Measurements from ENCODE around the gene TMEM229B.

The TMEM229B gene

DNA sequence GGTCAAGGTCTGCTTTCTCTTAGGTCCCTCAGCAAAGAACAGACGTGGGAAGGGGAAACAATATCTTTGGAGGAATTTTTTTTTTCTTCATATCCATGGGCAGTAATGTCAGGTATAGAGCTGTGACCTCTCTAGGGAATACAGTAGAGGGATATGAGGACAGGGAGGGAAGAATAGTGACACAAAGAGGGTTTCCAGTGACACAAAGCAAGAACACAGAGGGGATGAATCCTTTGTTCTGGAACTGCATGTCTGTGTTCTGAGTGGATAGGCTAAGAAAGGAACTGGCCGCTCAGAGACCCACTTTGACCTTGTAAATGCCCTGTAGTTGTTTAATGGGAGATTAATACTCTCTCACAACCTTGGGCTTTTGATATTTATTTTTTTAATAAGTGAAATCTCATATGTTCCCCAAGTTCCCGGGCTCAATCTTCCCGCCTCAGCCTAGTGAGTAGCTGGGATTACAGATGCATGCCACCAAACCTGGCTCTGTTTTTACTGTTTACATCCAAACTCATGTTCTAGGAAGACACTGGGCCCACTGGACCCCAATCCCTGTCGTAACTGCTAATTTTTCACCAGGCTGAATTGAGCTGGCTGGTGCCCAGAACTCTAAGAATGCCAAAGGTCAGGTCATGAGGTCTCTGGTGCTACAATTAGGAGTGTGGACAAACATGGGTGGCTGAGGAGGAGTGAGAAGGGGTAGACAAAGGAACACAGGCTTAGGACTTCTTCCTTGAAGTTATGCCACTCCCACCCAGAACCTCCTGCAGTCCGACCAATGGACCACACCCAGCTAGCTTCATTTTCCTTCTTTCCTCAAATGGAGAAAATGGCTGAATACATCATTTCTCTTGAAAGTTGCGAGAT lies 35.5 kb upstream of the TMEM229B start:
- FAIRE-seq (no peak), DNase-seq (ENCODE audit: insufficient read length, low spot score) (no peak)
- no peak for TF ChIP-seq POLR2A (IDR thresholded peaks at IDR 0.05; ENCODE audit: low read depth, low read length)

GRCh38 chr14:67522270-67522669 lies 33.7 kb upstream of the TMEM229B start:
- FAIRE-seq: no peak

GRCh38 chr14:67520482-67520881 lies 32.0 kb upstream of the TMEM229B start:
- no peak for TF ChIP-seq POLR2A (IDR thresholded peaks at IDR 0.05; ENCODE audit: low read depth, low read length)

More at GRCh38 chr14:67522270-67522669, 33.7 kb upstream of the TMEM229B start:
- TF ChIP-seq POLR2A (IDR thresholded peaks at IDR 0.05; ENCODE audit: low read depth, low read length): no peak
- no peak for DNase-seq (ENCODE audit: insufficient read length, low spot score)

DNA sequence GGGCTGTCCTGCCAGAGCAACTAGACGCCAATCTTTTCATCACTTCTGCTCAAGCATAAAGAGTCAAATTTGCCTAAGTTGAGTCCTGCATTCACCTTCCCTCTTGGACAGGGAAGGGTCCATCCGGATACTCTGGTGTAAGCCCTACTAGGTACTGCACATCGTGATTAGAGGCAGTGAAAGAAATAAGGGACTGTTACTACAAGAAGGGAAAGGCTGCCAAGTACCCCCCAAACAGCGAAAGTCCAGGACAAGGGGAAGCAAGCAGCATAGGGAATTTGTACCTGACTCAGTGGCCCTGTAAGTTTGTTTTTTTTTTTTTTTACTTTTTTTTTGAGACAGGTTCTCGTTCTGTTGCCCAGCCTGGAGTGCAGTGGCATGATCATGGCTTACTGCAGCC lies 30.9 kb upstream of the TMEM229B start:
- FAIRE-seq: no peak
- TF ChIP-seq POLR2A (IDR thresholded peaks at IDR 0.05; ENCODE audit: low read depth, low read length): no peak
- DNase-seq (ENCODE audit: insufficient read length, low spot score): no peak

More at GRCh38 chr14:67520482-67520881, 32.0 kb upstream of the TMEM229B start:
- FAIRE-seq (no peak), DNase-seq (ENCODE audit: insufficient read length, low spot score) (no peak)

- no peak for FAIRE-seq
- no peak for TF ChIP-seq POLR2A (IDR thresholded peaks at IDR 0.05; ENCODE audit: low read depth, low read length)
- DNase-seq (ENCODE audit: insufficient read length, low spot score): no peak
Measured at GRCh38 chr14:67517083-67517482, 28.6 kb upstream of the TMEM229B start.

DNA sequence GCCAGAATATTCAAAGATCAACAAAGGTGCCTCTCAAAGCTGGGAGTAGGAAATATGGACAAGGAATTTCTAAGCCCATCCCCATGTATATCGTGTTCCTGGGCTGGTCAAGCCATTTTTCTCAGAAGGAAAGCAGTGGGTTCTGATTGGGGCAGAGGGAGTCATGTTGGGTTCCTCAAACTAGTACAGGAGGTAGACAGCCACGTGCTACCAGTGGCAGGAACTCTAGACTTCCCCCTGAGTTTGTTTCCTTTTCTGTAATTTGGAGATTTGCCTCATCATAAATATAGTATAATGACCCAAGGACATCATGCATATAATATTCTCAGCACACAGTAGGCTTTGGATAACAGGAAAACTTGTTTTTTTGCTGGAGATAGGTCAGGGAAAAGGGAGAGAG lies 28.2 kb upstream of the TMEM229B start:
- no peak for DNase-seq (ENCODE audit: insufficient read length, low spot score)
- TF ChIP-seq POLR2A (IDR thresholded peaks at IDR 0.05; ENCODE audit: low read depth, low read length): no peak
- no peak for FAIRE-seq

- DNase-seq (ENCODE audit: insufficient read length, low spot score) (peak; percentile 35), FAIRE-seq (no peak)
- no peak for TF ChIP-seq POLR2A (IDR thresholded peaks at IDR 0.05; ENCODE audit: low read depth, low read length)
Measured at GRCh38 chr14:67515386-67516079, 27.0 kb upstream of the TMEM229B start.

DNA sequence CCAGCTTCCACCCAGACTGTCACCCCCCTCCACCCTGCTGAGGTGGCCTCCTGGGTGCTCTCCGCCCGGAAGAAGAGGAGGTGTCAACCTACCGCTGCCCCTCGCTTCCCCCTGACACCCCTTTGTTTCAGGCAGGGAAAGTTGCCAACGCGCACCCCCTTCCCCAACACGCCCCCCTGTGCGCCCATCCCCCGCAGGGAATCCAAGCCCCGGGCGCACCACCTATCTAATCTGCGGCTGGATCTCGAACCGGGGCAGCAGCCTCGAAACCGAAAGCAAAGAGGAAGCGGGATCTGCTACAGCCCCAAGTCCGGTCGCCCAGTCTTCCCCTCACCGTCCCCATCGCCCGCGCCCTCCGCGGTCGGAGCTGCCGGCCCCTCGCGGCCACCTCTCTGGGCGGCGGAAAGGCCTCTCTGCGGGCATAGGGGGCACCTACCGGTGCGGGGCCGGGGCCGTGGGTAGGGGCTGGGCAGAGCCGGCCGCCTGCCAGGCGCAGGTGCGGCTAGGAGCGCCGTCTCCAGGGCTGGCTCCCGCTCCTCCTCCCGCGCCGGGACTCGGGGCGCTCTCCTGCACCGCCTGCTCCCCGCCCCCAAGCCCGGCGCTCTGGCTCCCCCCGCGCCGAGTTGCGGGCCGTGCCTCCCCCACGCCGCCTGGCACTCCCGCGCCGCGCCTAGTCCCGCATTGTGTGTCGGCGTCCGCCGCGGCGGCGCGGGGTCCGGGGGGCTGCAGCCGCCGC lies 26.3 kb upstream of the TMEM229B start:
- no peak for TF ChIP-seq POLR2A (IDR thresholded peaks at IDR 0.05; ENCODE audit: low read depth, low read length)
- FAIRE-seq: no peak
- peak; percentile 45 for DNase-seq (ENCODE audit: insufficient read length, low spot score)

DNA sequence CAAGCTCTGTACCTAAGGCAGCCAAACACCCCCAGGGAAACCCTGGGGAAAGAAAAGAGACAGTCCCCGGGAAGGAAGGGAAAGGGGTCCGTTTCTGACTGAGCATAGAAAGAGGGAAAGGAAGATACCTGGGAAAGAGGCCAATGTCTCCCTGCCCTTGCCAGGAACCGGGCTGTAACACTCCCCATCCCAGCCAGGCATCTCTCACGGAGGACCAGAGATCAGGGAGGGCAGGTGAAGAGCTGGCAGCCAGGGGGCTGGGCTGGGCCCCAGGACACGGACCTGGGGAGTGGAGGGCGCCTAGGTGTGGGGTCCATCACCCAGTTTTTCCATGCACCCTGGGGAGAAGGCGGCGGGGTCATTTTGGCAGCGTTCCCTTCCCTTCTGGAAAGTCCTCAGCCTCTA lies 25.7 kb upstream of the TMEM229B start:
- FAIRE-seq (no peak), DNase-seq (ENCODE audit: insufficient read length, low spot score) (no peak)
- TF ChIP-seq POLR2A (IDR thresholded peaks at IDR 0.05; ENCODE audit: low read depth, low read length): no peak

GRCh38 chr14:67513631-67514108 lies 25.1 kb upstream of the TMEM229B start:
- FAIRE-seq (no peak), DNase-seq (ENCODE audit: insufficient read length, low spot score) (no peak)
- no peak for TF ChIP-seq POLR2A (IDR thresholded peaks at IDR 0.05; ENCODE audit: low read depth, low read length)

- no peak for TF ChIP-seq POLR2A (IDR thresholded peaks at IDR 0.05; ENCODE audit: low read depth, low read length)
- FAIRE-seq (no peak), DNase-seq (ENCODE audit: insufficient read length, low spot score) (no peak)
Measured at GRCh38 chr14:67512463-67513310, 24.2 kb upstream of the TMEM229B start.

DNA sequence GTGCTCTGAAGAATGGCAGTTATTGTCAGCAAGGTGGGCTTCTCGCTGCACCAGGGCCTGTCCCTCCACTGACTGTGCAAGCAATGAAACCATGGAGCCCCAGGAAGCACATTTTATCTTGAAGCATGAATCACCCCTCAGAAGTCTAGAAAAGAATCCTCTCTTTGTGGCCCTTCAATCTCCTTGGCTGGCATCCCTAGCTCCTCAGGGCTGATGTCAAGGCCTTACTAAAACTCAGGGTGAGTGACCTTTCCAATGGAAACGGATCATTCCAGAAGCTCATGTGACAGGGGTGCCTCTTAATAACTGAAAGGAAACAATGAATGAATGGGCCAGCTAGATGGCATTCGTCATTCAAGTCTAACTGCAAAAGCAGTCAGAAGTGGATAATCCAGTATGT lies 22.3 kb upstream of the TMEM229B start:
- peak; percentile 82 for FAIRE-seq
- no peak for TF ChIP-seq POLR2A (IDR thresholded peaks at IDR 0.05; ENCODE audit: low read depth, low read length)
- no peak for DNase-seq (ENCODE audit: insufficient read length, low spot score)

GRCh38 chr14:67510121-67510520 lies 21.6 kb upstream of the TMEM229B start:
- DNase-seq (ENCODE audit: insufficient read length, low spot score) (no peak), FAIRE-seq (no peak)
- no peak for TF ChIP-seq POLR2A (IDR thresholded peaks at IDR 0.05; ENCODE audit: low read depth, low read length)
